ENCODE results near the gene MISP3. TPM values are rescaled to one million over a fixed set of nuclear protein-coding genes. Genes with fewer than 3 reads are reported as not detected.

Gene MISP3
- total RNA-seq, 4 donors from 2014 or later = 1.8 to 7.8 (median 7.2) TPM

DNA sequence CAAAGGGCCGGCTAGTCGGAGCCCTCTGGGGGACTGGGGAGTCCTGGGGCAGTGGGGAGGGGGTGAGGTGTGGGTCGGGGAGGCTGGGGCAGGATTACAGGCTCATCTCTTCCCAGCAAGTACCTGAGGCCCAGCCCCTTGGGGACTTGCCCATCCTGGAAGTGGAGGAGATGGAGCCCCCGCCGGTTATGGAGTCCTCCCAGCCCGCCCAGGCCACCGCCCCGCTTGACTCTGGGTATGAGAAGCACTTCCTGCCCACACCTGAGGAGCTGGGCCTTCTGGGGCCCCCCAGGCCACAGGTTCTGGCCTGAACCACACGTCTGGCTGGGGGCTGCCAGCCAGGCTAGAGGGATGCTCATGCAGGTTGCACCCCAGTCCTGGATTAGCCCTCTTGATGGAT, 20.6 kb upstream of the MISP3 start:
- Histone ChIP-seq H3K9me3 (peaks cover 0 to 22% (median 0%) of the 10 kb centered on the region in 4 donors), H3K4me1 (peaks cover 0 to 2% (median 0%) of the 10 kb centered on the region in 4 donors), H3K27me3 (peaks cover 0 to 6% of the 10 kb centered on the region in 2 donors), H3K4me3 (no peak overlapping the region), H3K27ac (no peak overlapping the region), H3K36me3 (peaks cover 0 to 18% (median 0%) of the 10 kb centered on the region in 3 donors)
- TF ChIP-seq, protein P1, sequence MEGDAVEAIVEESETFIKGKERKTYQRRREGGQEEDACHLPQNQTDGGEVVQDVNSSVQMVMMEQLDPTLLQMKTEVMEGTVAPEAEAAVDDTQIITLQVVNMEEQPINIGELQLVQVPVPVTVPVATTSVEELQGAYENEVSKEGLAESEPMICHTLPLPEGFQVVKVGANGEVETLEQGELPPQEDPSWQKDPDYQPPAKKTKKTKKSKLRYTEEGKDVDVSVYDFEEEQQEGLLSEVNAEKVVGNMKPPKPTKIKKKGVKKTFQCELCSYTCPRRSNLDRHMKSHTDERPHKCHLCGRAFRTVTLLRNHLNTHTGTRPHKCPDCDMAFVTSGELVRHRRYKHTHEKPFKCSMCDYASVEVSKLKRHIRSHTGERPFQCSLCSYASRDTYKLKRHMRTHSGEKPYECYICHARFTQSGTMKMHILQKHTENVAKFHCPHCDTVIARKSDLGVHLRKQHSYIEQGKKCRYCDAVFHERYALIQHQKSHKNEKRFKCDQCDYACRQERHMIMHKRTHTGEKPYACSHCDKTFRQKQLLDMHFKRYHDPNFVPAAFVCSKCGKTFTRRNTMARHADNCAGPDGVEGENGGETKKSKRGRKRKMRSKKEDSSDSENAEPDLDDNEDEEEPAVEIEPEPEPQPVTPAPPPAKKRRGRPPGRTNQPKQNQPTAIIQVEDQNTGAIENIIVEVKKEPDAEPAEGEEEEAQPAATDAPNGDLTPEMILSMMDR (IDR thresholded peaks at IDR 0.05) = no peak
- TF ChIP-seq POLR2A (IDR thresholded peaks at IDR 0.05) (no peak), EP300 (IDR thresholded peaks at IDR 0.05) (no peak)
- DNase-seq (ENCODE audit: low spot score in 2 of 2) = no peak
- 62 to 86% methylated on average over 5 to 9 of the region's 9 CpGs for WGBS, 2 donors

DNA sequence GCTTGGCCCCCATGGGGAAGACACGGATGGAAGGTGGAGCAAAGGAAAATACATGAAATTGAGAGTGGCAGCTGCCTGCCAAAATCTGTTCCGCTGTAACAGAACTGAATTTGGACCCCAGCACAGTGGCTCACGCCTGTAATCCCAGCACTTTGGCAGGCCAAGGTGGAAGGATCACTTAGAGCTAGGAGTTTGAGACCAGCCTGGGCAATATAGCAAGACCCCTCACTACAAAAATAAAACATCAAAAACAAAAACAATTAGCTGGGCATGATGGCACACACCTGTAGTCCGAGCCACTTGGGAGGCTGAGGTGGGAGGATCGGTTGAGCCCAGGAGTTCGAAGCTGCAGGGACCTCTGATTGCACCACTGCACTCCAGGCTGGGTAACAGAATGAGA, 20.1 kb upstream of the MISP3 start:
- Histone ChIP-seq H3K27ac (no peak overlapping the region), H3K27me3 (peaks cover 0 to 10% of the 10 kb centered on the region in 2 donors), H3K9me3 (peaks cover 0 to 22% (median 0%) of the 10 kb centered on the region in 4 donors), H3K36me3 (peaks cover 0 to 18% (median 0%) of the 10 kb centered on the region in 3 donors), H3K4me1 (peaks cover 0 to 6% (median 2%) of the 10 kb centered on the region in 4 donors), H3K4me3 (no peak overlapping the region)
- TF ChIP-seq EP300 (IDR thresholded peaks at IDR 0.05) = no peak
- TF ChIP-seq POLR2A (IDR thresholded peaks at IDR 0.05) = no peak
- TF ChIP-seq, protein P1 (IDR thresholded peaks at IDR 0.05) = no peak
- no peak for DNase-seq (ENCODE audit: low spot score in 2 of 2)
- WGBS, 2 donors = 91 to 93% methylated on average over 6 of the region's 6 CpGs

DNA sequence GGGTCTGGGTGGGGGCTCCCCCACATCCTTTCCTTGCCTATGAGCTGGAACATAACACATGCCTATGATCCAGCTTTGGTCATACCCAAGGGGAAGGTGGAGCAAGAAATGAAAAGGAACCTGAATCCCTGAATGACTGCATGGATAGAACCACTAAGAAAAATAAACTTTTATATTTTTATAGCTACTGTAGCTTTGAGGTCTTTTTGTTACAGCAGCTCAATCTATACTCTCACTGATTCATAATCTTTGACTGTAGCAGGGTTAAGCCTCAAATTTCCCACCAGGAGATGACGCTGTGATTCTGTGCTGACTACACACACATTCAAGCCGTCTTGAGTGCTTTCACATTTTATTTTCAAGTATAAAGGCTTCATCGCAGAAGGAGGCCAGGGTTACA, 19.6 kb upstream of the MISP3 start:
- DNase-seq (ENCODE audit: low spot score in 2 of 2) = no peak
- H3K4me1 ChIP-seq = peaks cover 0 to 12% (median 5%) of the 10 kb centered on the region in 4 donors
- H3K27me3 ChIP-seq = peaks cover 0 to 16% of the 10 kb centered on the region in 2 donors
- H3K36me3 ChIP-seq = peaks cover 0 to 18% (median 0%) of the 10 kb centered on the region in 3 donors
- peaks cover 0 to 22% (median 0%) of the 10 kb centered on the region in 4 donors for H3K9me3 ChIP-seq
- no peak overlapping the region for H3K27ac ChIP-seq
- WGBS, 2 donors = 93 to 99% methylated on average over 3 of the region's 3 CpGs
- TF ChIP-seq EP300 (IDR thresholded peaks at IDR 0.05) = no peak
- H3K4me3 ChIP-seq = no peak overlapping the region

DNA sequence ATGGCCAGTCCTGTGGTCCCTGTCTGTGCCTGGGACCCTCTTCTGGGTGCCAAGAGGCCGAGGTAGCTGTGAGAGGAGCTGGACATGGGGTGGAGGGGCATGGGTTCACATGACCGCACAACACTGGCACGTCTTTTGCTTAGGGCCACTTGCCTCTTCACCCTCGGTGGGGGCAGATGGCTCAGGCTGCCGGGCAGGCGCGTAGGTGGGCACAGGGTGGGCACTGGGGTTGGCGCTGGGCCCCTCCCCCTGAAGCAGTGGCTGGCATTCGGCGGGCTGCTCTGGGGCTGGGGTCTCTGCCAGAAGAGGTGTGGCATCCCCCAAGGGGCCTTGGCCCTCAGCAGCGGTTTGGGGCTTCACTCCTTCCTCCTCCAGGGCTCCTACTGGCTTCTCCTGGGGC, 19.1 kb upstream of the MISP3 start:
- peaks cover 0 to 19% (median 0%) of the 10 kb centered on the region in 4 donors for H3K9me3 ChIP-seq
- no peak overlapping the region for H3K27ac ChIP-seq
- H3K36me3 ChIP-seq = peaks cover 0 to 18% (median 0%) of the 10 kb centered on the region in 3 donors
- H3K27me3 ChIP-seq = peaks cover 0 to 20% of the 10 kb centered on the region in 2 donors
- no peak for DNase-seq (ENCODE audit: low spot score in 2 of 2)
- no peak overlapping the region for H3K4me3 ChIP-seq
- 93 to 96% methylated on average over 10 to 11 of the region's 11 CpGs for WGBS, 2 donors
- peaks cover 0 to 16% (median 5%) of the 10 kb centered on the region in 4 donors for H3K4me1 ChIP-seq
- TF ChIP-seq POLR2A (IDR thresholded peaks at IDR 0.05) (no peak), EP300 (IDR thresholded peaks at IDR 0.05) (no peak)
- TF ChIP-seq, protein P1 (IDR thresholded peaks at IDR 0.05) = no peak

DNA sequence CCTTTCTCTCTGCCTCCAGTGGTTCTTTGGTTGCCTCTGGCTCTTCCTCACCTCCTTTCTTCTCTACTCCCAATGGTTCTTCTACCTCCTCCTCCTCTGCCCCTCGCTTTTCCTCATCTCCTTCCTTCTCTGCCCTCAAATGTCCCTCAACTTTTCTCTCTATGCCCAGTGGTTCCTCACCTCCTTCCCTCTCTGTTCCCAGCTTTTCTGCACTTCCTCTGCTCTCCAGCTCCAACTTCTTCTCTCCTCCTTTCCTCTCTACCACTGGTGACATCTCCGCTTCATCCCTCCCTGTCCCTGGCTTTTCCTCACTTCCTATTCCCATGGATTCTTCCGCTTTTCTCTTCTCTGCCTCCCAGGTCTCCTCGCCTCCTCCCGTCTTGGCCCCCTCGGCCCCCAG, 18.5 kb upstream of the MISP3 start:
- 83 to 84% methylated on average over 6 of the region's 6 CpGs for WGBS, 2 donors
- TF ChIP-seq, protein P1 (IDR thresholded peaks at IDR 0.05) = no peak
- no peak for TF ChIP-seq EP300 (IDR thresholded peaks at IDR 0.05)
- Histone ChIP-seq H3K9me3 (peaks cover 0 to 17% (median 0%) of the 10 kb centered on the region in 4 donors), H3K36me3 (peaks cover 0 to 18% (median 0%) of the 10 kb centered on the region in 3 donors), H3K4me3 (no peak overlapping the region), H3K4me1 (peaks cover 0 to 22% (median 5%) of the 10 kb centered on the region in 4 donors), H3K27ac (no peak overlapping the region), H3K27me3 (peaks cover 0 to 26% of the 10 kb centered on the region in 2 donors)
- no peak for DNase-seq (ENCODE audit: low spot score in 2 of 2)
